Measurements from ENCODE around the gene NECAB3. TPM values are rescaled to one million over a fixed set of nuclear protein-coding genes. Genes with fewer than 3 reads are reported as not detected.

NECAB3 gene
- total RNA-seq, 1 donor from 2014 or later = 54.1 TPM

DNA sequence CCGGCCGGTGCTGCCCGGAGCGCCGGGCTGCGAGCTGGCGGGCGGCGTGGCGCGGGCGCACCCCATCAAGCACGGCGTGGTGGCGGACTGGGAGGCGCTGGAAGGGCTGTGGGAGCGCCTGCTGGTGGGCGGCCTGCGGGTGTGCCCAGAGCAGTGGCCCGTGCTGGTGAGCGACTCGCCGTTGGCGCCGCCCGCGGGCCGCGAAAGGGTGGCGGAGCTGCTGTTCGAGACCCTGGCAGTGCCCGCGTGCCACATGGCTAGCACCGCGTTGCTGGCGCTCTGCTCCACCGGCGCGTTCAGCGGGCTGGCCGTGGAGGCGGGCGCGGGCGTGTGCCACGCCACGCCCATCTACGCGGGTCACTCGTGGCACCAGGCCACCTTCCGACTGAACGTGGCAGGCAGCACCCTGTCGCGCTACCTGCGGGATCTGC is 7.0 kb downstream of the NECAB3 start:
- intact Hi-C loops (cut with micrococcal nuclease) = no loop called here

DNA sequence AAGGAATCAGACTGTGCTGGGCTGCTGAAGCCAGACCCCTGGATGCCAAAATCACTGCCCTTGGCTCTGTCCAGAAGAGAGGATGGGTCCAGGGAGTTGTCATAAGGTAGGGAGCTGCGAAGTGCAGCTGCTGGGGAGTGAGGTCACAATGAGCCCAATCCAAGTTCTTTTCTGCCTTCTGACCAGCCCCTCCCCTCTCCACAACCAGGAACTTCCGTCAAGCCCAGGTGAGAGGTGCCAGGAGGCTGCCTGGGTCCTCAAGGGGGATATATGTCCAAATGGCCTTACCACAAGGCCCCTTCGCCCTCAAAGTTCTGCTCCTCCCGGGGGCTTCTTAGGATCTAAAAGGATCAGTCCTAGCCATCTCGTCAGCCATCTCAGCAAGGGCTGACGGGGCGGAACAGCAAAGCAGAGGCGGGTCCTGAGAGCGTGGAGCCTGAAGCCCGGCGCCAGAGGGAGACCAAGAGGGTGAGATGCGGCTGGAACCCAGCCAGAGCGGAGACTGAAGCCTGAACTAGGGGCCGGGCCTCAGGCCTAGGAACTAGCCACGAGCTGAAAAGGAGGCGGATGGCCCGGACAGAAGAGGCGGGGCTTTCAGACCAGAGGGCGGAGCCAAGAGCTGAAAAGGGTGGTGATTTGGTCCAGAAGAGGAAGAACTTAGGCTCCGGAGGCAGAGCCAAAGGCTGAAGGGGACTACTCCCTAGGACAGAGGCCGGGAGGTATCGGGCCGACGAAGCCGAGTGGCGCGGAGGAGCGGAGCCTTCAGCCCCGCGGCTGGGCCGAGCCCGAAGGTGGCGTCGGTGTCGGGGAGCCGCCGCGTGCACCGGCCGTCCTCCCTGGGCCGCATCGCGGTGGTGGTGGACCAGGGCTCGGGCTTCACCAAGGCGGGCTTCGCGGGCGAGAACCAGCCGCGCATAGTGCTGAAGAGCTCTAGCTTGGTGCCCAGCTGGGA is 7.7 kb downstream of the NECAB3 start, which contains the start of gene ACTL10:
Gene ACTL10 (plus strand): TSS at position 651 of the 952 bp plus-strand sequence. CDS start 555 bp downstream, outside the sequence.
- intact Hi-C loops (cut with micrococcal nuclease) = loop anchor here (1.0 kb wide), 8 partner anchors 8 to 327 kb away; partner anchors contain the start of genes E2F1, NECAB3, PXMP4 and RALY

DNA sequence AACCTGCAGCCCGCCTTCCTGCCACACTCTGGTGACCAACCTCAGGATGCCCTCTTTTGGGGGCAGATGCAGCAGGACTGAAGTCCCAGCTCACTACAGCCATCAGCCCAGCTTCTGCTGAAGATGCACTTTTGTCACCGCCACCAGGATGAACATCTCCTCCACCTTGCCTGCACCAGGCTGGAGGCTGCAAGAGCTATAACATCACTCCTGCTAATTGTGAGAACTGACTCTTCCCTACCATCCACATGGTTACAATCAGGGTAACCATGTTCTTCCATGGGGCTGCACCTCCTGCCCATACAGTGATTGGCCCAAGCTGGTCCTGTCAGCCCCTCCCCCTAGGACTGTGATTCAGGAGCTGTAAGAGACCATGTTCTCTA is 9.5 kb downstream of the NECAB3 start:
- intact Hi-C loops (cut with micrococcal nuclease) = no loop called here

DNA sequence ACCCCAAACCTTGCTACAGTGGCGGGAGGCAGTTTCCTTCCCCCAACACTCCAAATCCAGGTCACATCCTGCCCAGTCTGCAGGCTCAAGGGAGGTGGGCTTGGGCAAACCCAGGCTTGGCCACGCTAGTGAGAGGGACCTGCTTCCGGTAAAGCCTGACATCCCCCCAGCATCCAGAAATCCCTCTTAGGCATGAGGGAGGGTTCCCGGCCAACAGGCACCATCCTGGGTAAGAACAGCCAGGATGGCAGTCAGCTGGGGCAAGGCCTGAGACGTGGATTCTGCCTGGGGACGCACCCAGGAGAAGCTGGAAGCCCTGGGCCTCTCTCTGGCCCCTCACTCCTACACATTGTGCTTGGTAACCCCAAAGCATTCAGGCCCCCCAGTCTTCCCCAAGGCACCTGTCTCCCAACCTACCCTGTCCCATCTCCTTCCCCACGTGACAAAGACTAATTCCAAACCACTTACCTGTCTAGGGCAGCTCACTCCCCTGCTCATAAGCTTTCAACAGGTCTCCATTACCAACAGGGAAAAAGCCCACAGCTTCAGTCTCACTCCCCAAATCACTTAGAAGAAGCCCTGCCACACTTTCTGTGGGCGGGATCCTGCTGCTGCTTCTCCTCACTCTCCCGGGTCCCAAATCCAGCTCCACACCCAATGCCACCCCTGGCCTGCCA is 10.0 kb downstream of the NECAB3 start:
- intact Hi-C loops (cut with micrococcal nuclease) = no loop called here

DNA sequence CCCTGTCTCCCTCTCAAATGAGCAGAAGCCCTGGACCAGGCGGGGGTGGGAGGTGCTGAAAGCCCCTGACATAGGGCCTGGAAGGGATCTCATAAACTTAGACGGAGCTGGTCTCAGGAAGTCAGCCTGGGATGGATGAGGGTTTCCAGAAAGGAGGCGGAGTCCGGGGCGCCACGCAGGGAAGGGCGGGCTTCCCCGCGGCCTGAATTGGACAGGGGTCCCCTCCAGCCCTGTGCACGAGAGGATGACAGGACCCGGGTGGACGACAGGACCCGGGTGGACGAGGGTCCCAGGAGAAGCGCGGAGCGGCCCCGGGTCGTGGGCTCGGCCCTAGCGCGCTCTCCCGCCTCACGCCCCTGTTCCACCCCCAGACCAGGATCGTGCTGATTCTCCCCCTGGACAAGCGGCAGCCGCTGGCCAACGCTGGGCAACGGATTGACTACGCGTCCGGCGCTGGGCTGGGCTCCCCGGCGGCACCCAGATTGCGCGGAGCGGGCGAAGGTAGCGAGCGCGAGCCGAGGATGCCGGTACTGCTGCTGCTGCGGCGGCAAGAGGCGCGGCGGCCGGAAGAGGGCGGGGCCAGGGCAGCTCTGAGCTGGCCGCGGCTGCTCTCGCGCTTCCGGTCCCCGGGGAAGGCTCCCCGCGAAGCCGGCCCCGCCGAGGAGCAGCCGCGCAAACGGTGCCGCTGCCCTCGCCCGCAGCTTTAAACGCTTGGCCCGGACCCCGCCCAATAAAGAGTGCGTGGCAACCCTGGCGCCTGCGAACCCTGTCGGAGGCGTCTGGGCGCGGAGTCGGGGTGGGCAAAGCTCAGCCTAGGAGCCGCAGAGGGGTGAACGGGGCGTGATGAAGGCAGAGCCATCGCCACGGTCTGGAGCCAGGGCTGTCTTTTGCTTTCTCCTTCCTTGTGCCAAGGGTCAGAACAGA is 10.8 kb downstream of the NECAB3 start:
- intact Hi-C loops (cut with micrococcal nuclease) = loop anchor here (1.0 to 2.0 kb wide), 5 partner anchors 148 to 700 kb away; partner anchors contain the start of genes CDK5RAP1, CHMP4B, EIF2S2 and ITCH

DNA sequence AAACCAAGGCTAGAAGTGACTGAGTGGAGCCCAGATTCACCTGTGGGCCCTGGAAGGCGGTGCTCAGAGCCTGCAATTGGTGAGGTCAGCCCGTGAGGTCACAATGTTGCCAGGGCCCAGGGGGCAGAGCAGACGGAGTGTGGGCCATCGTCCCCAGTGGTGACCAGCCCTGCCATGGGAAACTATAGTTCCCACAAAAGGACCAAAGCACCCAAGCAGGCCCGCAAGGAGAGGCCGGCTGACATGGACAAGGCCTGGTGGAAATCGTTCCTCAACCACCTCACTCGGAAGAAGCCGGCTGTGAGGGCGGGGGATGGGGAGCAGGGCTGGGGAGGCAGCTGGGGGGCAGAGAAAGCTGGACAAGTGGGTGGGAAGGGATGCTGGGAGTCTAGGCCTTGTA is 12.1 kb downstream of the NECAB3 start, which contains the start of gene C20orf144:
Gene C20orf144 (plus strand): TSS at position 156 of the 400 bp plus-strand sequence. CDS start 19 bp downstream, at position 175.
- intact Hi-C loops (cut with micrococcal nuclease) = loop anchor here (2.0 kb wide), 1 partner anchor 261 kb away; the partner anchor contains the start of gene CDK5RAP1

DNA sequence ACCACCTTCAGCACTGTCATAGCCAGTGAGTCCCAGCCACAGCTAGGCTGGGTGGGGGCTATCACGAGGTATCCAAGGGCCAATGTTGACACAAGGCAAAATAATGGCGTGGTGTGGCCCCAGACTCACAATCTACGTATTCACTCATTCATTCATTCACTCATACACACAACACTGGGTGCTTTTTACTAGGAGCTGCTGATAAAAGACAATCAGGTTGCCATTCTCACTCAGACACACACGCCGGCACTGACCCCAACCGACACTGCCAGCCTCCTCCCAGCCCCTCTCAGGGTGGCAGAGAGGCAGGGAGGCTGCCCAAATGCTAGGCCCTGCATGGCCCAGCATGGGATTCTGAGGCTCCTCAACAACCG is 13.6 kb downstream of the NECAB3 start:
- intact Hi-C loops (cut with micrococcal nuclease) = no loop called here

DNA sequence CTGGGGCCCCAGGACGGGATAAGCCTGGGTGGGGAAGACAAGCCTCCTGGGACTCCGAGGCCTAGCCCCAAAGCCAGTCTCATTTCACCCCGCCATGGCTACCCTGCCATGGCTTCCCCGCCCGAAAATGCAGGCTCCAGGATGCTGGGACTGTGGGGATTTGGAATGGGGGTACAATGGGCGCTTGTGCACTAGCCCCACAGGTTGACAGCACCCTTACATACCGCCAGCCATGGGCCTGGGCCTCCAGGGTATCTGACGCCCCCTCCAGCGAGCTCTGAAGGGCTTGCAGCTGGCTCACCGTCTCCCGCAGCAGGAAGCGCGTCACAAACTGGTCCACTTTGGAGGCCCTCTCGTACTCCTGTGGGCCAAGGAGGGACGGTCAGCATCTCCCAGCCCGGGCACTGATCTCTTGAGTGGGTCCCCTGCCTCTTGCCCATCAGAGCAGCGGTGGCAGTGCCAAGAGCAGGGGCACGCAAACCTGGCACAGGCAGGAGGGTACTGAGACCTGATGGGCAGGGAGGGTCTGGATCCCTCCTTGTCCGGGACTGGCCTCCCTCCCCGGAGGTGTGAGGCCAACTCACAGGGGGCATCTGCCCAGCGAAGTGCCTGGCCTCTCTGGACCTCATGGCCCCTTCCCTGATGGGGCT is 14.1 kb downstream of the NECAB3 start:
- intact Hi-C loops (cut with micrococcal nuclease) = no loop called here

DNA sequence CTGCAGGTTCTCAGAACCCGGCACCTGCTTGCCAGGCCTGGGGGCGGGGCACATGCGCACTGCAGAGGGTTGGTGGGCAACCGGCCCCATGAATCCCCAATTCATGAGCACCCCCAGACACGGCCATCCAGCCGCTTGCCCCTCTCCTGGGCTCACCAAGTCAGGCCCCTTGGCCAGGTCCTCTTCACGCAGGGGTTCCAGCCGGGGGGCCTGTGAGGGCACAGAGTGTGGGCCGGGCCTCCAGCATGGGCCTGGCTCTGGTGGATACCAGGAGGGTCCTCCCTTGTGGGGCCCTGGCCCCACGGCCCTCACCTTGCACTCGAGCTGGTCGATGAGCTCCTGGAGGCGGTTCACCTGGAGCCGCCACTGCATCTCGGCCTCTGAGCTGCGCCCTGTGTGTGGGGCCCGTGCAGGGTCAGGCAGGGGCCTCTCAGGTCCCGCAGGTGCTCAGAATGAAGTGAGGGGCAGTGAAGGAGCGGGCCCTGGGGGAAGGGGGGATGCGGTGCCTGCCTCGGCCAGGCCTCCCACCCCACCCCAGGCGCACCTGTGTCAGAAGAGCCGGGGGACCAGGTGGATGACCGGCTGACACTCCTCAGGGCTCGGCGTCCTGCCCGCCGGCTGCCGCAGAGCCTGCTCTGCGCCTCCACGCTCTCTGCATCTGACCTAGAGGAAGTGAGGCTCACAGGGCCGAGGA is 14.7 kb downstream of the NECAB3 start:
- intact Hi-C loops (cut with micrococcal nuclease) = no loop called here

DNA sequence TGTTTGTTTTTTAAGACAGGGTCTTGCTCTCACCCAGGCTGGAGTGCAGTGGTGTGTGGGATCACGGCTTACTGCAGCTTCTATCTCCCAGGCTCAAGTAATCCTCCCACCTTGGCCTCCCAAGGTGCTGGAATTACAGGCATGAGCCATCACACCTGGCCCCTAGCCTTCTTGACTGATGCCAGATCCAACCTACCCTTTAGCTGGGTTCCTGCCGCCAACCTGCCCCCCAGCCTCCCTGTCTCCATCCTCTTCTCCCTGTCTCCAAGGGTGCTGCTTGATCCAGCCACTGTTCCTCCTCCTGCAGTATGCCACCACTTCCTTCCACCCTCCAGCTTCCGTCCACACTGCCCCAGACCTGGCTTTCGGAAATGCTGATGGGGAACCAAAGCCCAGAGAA is 15.3 kb downstream of the NECAB3 start:
- intact Hi-C loops (cut with micrococcal nuclease) = no loop called here

DNA sequence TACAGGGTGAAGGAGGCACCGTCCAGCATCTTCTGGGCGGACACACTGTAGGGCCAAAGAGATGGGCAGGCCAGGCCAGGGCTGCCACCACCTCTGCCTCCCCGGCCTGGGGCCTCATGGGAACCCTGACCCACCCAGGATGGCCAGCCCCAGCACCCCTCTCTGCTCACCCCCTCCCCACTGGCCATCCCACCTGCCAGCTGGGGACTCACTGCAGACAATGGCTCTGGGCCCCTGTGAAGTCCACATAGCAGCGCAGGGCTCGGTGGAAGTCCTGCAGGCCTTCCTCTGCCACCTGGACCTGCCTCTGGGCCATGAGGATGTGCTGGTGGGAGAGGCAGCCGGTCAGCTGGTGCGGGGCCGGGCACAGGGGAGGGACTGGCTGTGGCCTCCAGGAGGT is 15.7 kb downstream of the NECAB3 start:
- intact Hi-C loops (cut with micrococcal nuclease) = no loop called here

DNA sequence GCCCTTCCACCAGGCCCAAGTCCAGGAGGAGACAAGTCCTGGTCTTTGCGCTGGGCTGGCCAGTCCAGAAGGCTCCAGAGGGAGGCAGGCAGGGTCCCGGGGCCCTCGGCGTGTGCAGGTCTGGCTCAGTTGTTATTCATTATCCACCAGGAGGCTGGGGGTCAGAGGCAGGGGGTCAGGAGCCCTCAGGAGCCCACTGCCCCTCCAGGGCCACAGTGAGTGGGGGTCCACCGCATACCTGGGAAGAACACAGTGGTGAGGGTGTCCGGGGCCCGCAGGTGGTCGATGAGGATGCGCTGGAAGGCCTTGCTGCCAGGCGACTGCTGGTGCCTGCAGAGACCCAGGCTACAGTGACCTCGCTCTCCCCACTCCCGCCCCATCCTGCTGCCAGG is 16.5 kb downstream of the NECAB3 start:
- intact Hi-C loops (cut with micrococcal nuclease) = no loop called here

DNA sequence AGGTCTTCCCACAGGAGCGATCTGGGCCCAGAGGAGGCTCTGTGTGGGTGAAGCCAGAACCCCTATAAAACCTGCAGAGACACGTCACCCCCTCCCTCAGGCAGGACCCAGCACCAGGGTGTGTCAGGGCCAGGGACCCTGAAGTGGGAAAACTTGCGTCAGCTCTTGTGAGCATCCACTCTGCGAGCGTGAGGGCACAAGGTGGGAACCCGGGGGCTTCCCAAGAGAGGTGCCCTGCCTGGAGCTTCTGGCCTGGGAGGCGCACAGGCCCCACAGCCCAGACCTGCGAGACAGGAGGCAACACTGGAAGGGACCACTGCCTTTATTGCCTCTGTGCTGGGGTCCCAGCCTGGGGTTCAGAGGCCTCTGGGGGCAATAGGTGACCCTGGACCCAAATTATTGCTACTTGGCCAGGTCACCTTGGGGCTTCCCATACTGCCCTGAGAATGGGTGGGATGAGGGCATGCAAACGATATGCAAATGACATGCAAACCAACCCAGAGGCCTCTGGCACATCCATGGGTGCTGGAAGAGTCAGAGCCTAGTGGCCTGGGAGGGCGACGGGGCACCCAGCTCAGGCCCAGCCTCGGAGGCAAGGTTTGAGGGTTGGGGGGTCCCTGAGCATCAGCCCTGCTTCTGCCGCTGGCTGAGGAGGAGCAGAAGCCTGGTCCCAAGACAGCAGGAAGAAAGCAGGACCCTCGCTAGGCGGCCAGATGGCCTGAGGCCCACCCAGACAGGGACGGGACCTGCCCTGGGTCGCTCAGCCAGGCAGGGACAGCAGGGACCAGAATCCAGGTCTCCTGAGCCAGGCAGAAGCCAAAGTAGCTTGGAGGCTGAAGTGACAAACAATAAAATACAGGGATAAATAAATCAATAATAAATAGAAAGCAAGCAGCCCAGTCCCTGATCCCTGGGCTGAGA is 17.2 kb downstream of the NECAB3 start:
- intact Hi-C loops (cut with micrococcal nuclease) = no loop called here

DNA sequence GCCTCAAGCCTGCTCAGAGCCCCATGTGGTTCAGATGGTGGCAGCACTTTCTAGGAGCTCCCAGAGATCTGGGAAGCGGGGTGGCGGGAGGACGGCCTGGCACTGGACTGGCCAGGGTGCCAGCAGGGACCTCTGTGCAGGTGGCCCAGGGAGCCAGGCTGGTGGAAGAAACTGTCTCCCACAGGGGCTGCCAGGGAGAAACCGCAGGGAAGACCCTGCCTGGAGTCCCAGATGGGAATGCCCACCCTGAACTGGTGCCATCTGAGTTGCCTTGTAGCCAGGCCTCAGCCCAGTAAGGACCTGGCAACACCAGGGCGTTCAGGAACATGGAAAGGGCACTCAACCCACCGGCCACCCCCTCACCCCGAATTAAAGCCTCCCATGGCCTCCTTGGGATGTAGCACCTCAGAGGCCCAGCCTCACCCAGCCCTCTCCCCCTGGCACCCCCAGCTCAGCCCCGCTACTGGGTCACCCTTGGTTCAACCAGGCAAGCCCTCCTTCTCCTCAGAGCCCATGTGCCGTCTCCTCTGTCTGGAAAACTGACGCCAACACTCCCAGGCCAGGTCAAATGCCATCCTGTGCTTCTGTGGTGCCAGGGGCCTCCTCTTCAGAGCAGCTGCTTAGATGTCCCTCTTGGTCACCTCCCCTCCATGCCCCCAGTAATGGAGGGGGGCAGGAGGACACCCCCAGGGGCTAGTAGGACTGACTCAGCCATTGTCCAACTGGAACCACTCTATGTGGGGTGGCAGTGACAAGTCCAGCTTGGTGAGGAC is 18.0 kb downstream of the NECAB3 start:
- intact Hi-C loops (cut with micrococcal nuclease) = no loop called here

DNA sequence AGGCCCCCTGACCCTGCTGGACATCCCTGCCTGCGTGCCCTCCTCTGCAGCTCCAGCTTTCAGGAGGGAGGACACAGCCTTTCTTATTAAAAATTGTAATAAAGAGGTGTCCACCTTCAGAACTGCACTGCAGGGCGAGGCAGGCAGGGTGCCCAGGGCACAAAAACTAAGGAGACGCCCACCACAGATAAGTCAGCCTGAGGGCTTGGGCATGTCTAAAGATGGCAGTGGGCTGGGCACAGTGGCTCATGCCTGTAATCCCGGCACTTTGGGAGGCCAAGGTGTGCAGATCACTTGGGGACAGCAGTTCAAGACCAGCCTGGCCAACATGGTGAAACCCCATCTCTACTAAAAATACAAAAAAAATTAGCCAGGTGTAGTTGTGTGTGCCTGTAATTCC is 19.1 kb downstream of the NECAB3 start:
- intact Hi-C loops (cut with micrococcal nuclease) = no loop called here

DNA sequence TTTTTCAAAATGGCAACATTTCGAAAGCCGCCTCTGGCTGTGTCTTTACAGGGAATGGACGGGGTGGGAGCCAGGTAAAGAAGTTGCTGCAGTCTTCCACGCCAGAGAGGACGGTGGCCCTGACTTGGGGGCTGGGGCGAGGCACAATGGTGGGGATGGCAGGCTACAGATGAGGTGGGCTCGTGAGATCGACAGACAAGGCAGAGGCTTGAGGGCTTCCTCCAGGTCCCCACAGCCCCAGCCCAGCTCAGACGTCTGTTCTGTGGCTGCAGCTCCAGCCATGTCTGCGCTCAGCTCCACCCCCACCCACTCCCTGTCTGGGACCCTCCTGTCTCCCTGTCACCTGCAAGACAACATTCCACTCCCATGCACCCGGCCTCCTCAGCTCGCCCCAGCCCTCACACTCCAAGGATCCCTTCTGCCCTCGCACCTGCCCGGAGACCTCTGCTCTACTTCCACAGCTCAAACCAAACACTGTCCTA is 19.5 kb downstream of the NECAB3 start:
- intact Hi-C loops (cut with micrococcal nuclease) = no loop called here

DNA sequence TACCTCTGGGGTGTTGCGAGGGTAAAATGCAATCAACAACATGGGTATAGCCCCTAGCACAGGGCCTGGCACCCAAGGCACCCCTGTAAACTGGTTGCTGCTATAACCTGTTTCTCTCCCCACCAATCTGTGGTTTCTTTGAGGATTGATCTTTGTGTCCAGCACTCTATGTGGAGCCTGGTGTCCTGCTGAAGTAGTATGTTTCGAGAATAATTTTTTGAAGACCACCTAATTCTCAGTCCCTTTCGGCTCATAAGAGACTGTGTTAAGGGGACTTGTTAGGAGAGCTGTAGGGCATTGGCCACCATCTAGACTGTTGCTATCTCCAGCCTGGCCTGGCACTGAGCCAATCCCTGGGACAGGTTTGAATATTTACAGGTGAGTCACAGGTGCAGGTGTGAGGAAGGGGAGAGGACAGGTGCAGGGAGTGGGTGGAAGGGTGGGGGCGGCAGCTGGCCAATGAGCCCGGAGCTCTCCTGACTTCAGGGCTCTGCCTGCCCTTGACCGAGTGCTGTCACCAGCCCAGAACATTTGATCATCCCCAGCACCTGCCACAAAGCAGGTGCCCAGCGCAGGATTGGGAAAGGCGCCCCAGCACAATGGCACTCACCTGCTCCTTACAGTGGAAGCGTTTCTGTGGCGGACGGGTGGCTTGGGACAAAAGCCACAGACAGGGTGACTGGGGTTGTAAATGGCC is 20.2 kb downstream of the NECAB3 start:
- intact Hi-C loops (cut with micrococcal nuclease) = no loop called here

All from T-helper 1 cell treated with Interleukin-12 subunit alpha and Interleukin-12 subunit beta and Interleukin-4 antibody, amounts not matched to agents 30 ng/mL and 1 ng/mL, for 36 hours (primary cell).